H1 (cell line): ENCODE data around the gene HDAC3. TPM values are rescaled to one million over a fixed set of nuclear protein-coding genes. Genes with fewer than 3 reads are reported as not detected.

ENCODE experiments used
- CTCF ChIA-PET: fragments of 300-600 bp; sonication (Branson Sonifier 250); formaldehyde crosslinking; loops from one replicate; lab custom pipeline; 2021; ENCODE audit not compliant: partially characterized antibody; lab: Charles Lee
- POLR2A ChIA-PET: fragments of 300-600 bp; sonication (Branson Sonifier 250); formaldehyde crosslinking; loops from one replicate; lab custom pipeline; 2021; ENCODE audit warnings: inconsistent platforms; ENCODE audit not compliant: partially characterized antibody; lab: Charles Lee
- DNase-seq, 2 experiments: peaks; one replicate each; pipeline versions ENCODE4 v3.0.0 to v3.0.0-alpha.2; 2010 to 2022; ENCODE audit warnings: low spot score in 2 of 2, low read depth in 1 of 2, mixed read lengths in 1 of 2
- FAIRE-seq: peaks from 2 replicates; lab custom pipeline; 2011; peaks lifted over from hg19 to GRCh38; lab: Jason Lieb, UNC
- H2AFZ ChIP-seq: 2 replicates; pipeline ENCODE4 v1.8.1; 2012; ENCODE audit warnings: low read length, inconsistent platforms
- H2AK5ac ChIP-seq: 2 replicates; pipeline ENCODE4 v1.6.1; 2013; ENCODE audit warnings: low read depth, low read length
- H2BK120ac ChIP-seq: replicated peaks from 2 replicates; pipeline ENCODE3; 2013; ENCODE audit warnings: low read depth, low read length, inconsistent platforms
- H2BK12ac ChIP-seq: 2 replicates; pipeline ENCODE4 v1.6.1; 2013; ENCODE audit warnings: low read depth, low read length
- H2BK15ac ChIP-seq: 2 replicates; pipeline ENCODE4 v1.6.1; 2013; ENCODE audit warnings: low read length
- H2BK20ac ChIP-seq: 2 replicates; pipeline ENCODE4 v1.6.1; 2013; ENCODE audit warnings: low read length
- H2BK5ac ChIP-seq: 2 replicates; pipeline ENCODE4 v1.6.1; 2013; ENCODE audit warnings: low read depth, low read length
- H3K14ac ChIP-seq: 2 replicates; pipeline ENCODE4 v1.6.1; 2013; ENCODE audit warnings: inconsistent platforms; ENCODE audit not compliant: insufficient read length
- H3K18ac ChIP-seq: 2 replicates; pipeline ENCODE4 v1.6.1; 2013; ENCODE audit warnings: low read length; ENCODE audit errors: extremely low read depth
- H3K23ac ChIP-seq: 2 replicates; pipeline ENCODE4 v1.6.1; 2013; ENCODE audit warnings: inconsistent platforms; ENCODE audit not compliant: insufficient read length
- H3K23me2 ChIP-seq: 2 replicates; pipeline ENCODE4 v1.6.1; 2013; ENCODE audit warnings: low read depth, low read length
- H3K27ac ChIP-seq: 2 replicates; pipeline ENCODE4 v1.6.1; 2011; ENCODE audit warnings: low read depth, low read length, inconsistent platforms
- H3K27me3 ChIP-seq, 4 experiments: replicated peaks in 1 of 4; 1 replicate in 1 of 4; 2 replicates in 3 of 4; pipeline versions ENCODE4 v1.6.1 to v1.8.1; 2011 to 2013; ENCODE audit warnings: low read length in 3 of 4, mild to moderate bottlenecking in 3 of 4, inconsistent platforms in 2 of 4, mixed read lengths in 2 of 4, moderate library complexity in 1 of 4; ENCODE audit not compliant: control insufficient read depth in 3 of 4, insufficient read depth in 3 of 4; ENCODE audit errors: extremely low read depth in 1 of 4
- H3K36me3 ChIP-seq, 4 experiments: 2 replicates each; pipeline versions ENCODE4 v1.6.1 to v1.8.1; 2011 to 2013; ENCODE audit warnings: mild to moderate bottlenecking in 4 of 4, low read length in 3 of 4, moderate library complexity in 2 of 4, control low read depth in 1 of 4, inconsistent platforms in 1 of 4; ENCODE audit not compliant: insufficient read depth in 4 of 4, control insufficient read depth in 2 of 4
- H3K4ac ChIP-seq: replicated peaks from 2 replicates; pipeline ENCODE3; 2013; ENCODE audit warnings: low read length, low read depth, mixed read lengths, inconsistent platforms; ENCODE audit not compliant: insufficient read length
- H3K4me1 ChIP-seq, 4 experiments: replicated peaks in 1 of 4; 1 replicate in 1 of 4; 2 replicates in 3 of 4; pipeline versions ENCODE4 v1.6.1 to v1.8.1; 2011 to 2013; ENCODE audit warnings: low read length in 3 of 4, inconsistent platforms in 2 of 4, mixed read lengths in 1 of 4; ENCODE audit not compliant: insufficient read depth in 4 of 4, control insufficient read depth in 3 of 4
- H3K4me2 ChIP-seq, 2 experiments: 2 replicates each; pipeline versions ENCODE4 v1.6.1 to v1.8.1; 2011 to 2013; ENCODE audit warnings: low read depth in 2 of 2, low read length in 2 of 2, control low read depth in 1 of 2, inconsistent platforms in 1 of 2, mild to moderate bottlenecking in 1 of 2; ENCODE audit not compliant: insufficient read depth in 1 of 2
- H3K4me3 ChIP-seq, 4 experiments: fragments of 200-600, 300-600 bp in 1 of 4; sonication (generic), shearing (Covaris generic), sonication (Bioruptor Twin) in 1 of 4; 2 replicates each; pipeline versions ENCODE4 v1.5.1 to v1.8.1; 2011 to 2016; ENCODE audit warnings: low read length in 4 of 4, low read depth in 3 of 4, control low read depth in 2 of 4, inconsistent platforms in 2 of 4, mild to moderate bottlenecking in 2 of 4, mixed read lengths in 1 of 4, moderate library complexity in 1 of 4; ENCODE audit not compliant: insufficient read depth in 2 of 4; ENCODE audit errors: extremely low read depth in 1 of 4
- H3K56ac ChIP-seq: replicated peaks from 2 replicates; pipeline ENCODE3; 2013; ENCODE audit warnings: low read depth, mild to moderate bottlenecking, mixed read lengths, low read length, inconsistent platforms; ENCODE audit not compliant: insufficient read length
- H3K79me1 ChIP-seq: 2 replicates; pipeline ENCODE4 v1.6.1; 2013; ENCODE audit warnings: low read depth, low read length, control low read depth
- H3K79me2 ChIP-seq, 2 experiments: 2 replicates each; pipeline versions ENCODE4 v1.6.1 to v1.8.1; 2012 to 2013; ENCODE audit warnings: low read length in 2 of 2, mild to moderate bottlenecking in 2 of 2, inconsistent platforms in 1 of 2; ENCODE audit not compliant: insufficient read depth in 2 of 2, control insufficient read depth in 1 of 2
- H3K9ac ChIP-seq, 4 experiments: replicated peaks in 1 of 4; 1 replicate in 1 of 4; 2 replicates in 3 of 4; pipeline versions ENCODE4 v1.6.1 to v1.8.1; 2011 to 2013; ENCODE audit warnings: low read depth in 3 of 4, low read length in 3 of 4, control low read depth in 2 of 4, mild to moderate bottlenecking in 2 of 4, moderate library complexity in 2 of 4, inconsistent platforms in 1 of 4; ENCODE audit errors: extremely low read depth in 1 of 4
- H3K9me3 ChIP-seq, 2 experiments: 2 replicates each; pipeline versions ENCODE4 v1.6.1 to v1.8.1; 2012 to 2013; ENCODE audit warnings: mild to moderate bottlenecking in 2 of 2, moderate library complexity in 2 of 2, control low read depth in 1 of 2, inconsistent platforms in 1 of 2, low read depth in 1 of 2, low read length in 1 of 2, mixed read lengths in 1 of 2; ENCODE audit not compliant: insufficient read depth in 2 of 2
- H4K20me1 ChIP-seq, 2 experiments: replicated peaks in 1 of 2; 2 replicates each; pipeline versions ENCODE3 to v1.8.1; 2011 to 2013; ENCODE audit warnings: inconsistent platforms in 2 of 2, low read length in 2 of 2, mild to moderate bottlenecking in 1 of 2; ENCODE audit not compliant: insufficient read depth in 2 of 2, control insufficient read depth in 1 of 2
- H4K5ac ChIP-seq: 2 replicates; pipeline ENCODE4 v1.6.1; 2013; ENCODE audit warnings: low read length, low read depth, mixed read lengths, inconsistent platforms; ENCODE audit not compliant: insufficient read length
- H4K8ac ChIP-seq: 2 replicates; pipeline ENCODE4 v1.8.0; 2013; ENCODE audit warnings: mild to moderate bottlenecking, moderate library complexity, low read length, inconsistent platforms; ENCODE audit not compliant: insufficient read depth; ENCODE audit errors: extremely low read depth
- H4K91ac ChIP-seq: replicated peaks from 2 replicates; pipeline ENCODE3; 2013; ENCODE audit warnings: low read length, mixed read lengths, inconsistent platforms; ENCODE audit not compliant: insufficient read length
- CHD2 ChIP-seq: IDR thresholded peaks from 2 replicates; pipeline ENCODE4 v1.6.1; 2012; ENCODE audit warnings: low read length, improper control_type of control experiment
- CTBP2 ChIP-seq: IDR thresholded peaks from 2 replicates; pipeline ENCODE4 v1.7.0; 2011; ENCODE audit warnings: borderline replicate concordance, mild to moderate bottlenecking, moderate library complexity, mixed read lengths, low read length; ENCODE audit not compliant: insufficient read depth, insufficient read length
- EP300 ChIP-seq, 2 experiments: IDR thresholded peaks; 1 replicate in 1 of 2; 2 replicates in 1 of 2; pipeline ENCODE4 v1.6.1; 2011 to 2012; ENCODE audit warnings: low read depth in 2 of 2, low read length in 2 of 2, mild to moderate bottlenecking in 2 of 2, borderline replicate concordance in 1 of 2, inconsistent platforms in 1 of 2, moderate library complexity in 1 of 2
- FOSL1 ChIP-seq: IDR thresholded peaks from 2 replicates; pipeline ENCODE4 v1.6.1; 2011; ENCODE audit warnings: mild to moderate bottlenecking, low read depth, low read length, moderate library complexity; ENCODE audit not compliant: insufficient read depth
- GTF2F1 ChIP-seq: IDR thresholded peaks from 2 replicates; pipeline ENCODE4 v1.6.1; 2012; ENCODE audit warnings: low read depth, low read length, improper control_type of control experiment, borderline replicate concordance
- JUN ChIP-seq: IDR thresholded peaks from 2 replicates; pipeline ENCODE4 v1.6.1; 2011; ENCODE audit warnings: low read depth, mild to moderate bottlenecking, improper control_type of control experiment, low read length
- KDM1A ChIP-seq: fragments of 200-600, 300-600 bp; sonication (generic); IDR thresholded peaks from 2 replicates; pipeline ENCODE4 v1.7.1; 2016; ENCODE audit warnings: mild to moderate bottlenecking, low read length, borderline replicate concordance
- MAFK ChIP-seq: IDR thresholded peaks from 2 replicates; pipeline ENCODE4 v1.6.1; 2012; ENCODE audit warnings: low read depth, mild to moderate bottlenecking, improper control_type of control experiment, low read length
- NRF1 ChIP-seq: IDR thresholded peaks from 2 replicates; pipeline ENCODE4 v1.6.1; 2011; ENCODE audit warnings: mild to moderate bottlenecking, low read depth, low read length, improper control_type of control experiment
- SIN3A ChIP-seq, 2 experiments: IDR thresholded peaks in 1 of 2; conservative IDR thresholded peaks in 1 of 2; 2 replicates each; pipeline ENCODE4 v1.6.1; 2011 to 2012; ENCODE audit warnings: low read length in 2 of 2, improper control_type of control experiment in 1 of 2, low read depth in 1 of 2, mild to moderate bottlenecking in 1 of 2
- SP2 ChIP-seq: IDR thresholded peaks from 2 replicates; pipeline ENCODE4 v1.6.1; 2012; ENCODE audit warnings: mild to moderate bottlenecking, low read length, inconsistent platforms
- TCF12 ChIP-seq: IDR thresholded peaks from 2 replicates; pipeline ENCODE4 v1.6.1; 2011; ENCODE audit warnings: low read depth, mild to moderate bottlenecking, low read length
- YY1 ChIP-seq: IDR thresholded peaks from 2 replicates; pipeline ENCODE4 v1.6.1; 2011; ENCODE audit warnings: low read depth, mild to moderate bottlenecking, low read length
- ZNF274 ChIP-seq: IDR thresholded peaks from 2 replicates; pipeline ENCODE4 v1.7.0; 2012; ENCODE audit warnings: low read length, borderline replicate concordance; ENCODE audit errors: extremely low read depth
- WGBS, 2 experiments: shearing (Covaris generic) in 1 of 2; methylation state at CpG; one replicate each; pipeline versions ENCODE4 v1.1.6 to v1.1.7; 2013 to 2015; ENCODE audit warnings: low lambda C conversion rate in 2 of 2, mixed read lengths in 2 of 2, inconsistent platforms in 1 of 2, low coverage in 1 of 2, missing lambda C conversion rate in 1 of 2; ENCODE audit not compliant: insufficient replicate concordance in 2 of 2, insufficient coverage in 1 of 2, insufficient read length in 1 of 2; ENCODE audit errors: extremely low coverage in 1 of 2, missing lambda C conversion rate in 1 of 2; 5-methylcytosine and 5-hydroxymethylcytosine counted together
- polyA plus RNA-seq, 7 experiments: library from polyadenylated mRNA; depleted of rRNA in 3 of 7; stranded (reverse) in 5 of 7; unstranded in 2 of 7; fragments of >200 nt in 5 of 7; fragments of 200-250 nt in 2 of 7; gene quantifications; 1 replicate in 5 of 7; 2 replicates in 1 of 7; 4 replicates in 1 of 7; pipeline versions ENCODE4 v1.2.1 to v1.2.3, GENCODE V29; 2011 to 2013; ENCODE audit warnings: missing spikeins in 2 of 7, mixed read lengths in 2 of 7
- total RNA-seq: library from RNA; stranded (reverse); fragmentation: NEBNext Ultra II Directional; extraction: Animal tissue kit (Norgen Biotek cat#: 25700); gene quantifications from 2 replicates; pipeline ENCODE4 v1.2.1, GENCODE V29; 2021

The HDAC3 gene
- total and polyA plus RNA-seq, 2 of the 8 experiments (the other 6 are each of a cell fraction or from before 2014, with no cell fraction given): 99.0 to 120 TPM

- peaks cover 0 to 3% of the 10 kb centered on the region in 2 experiments for H4K20me1 ChIP-seq
- H3K23me2 ChIP-seq: no peaks in the 10 kb centered on the region
- no peak overlapping the region for H3K4ac ChIP-seq
- H3K9ac ChIP-seq: no peak overlapping the region
- H3K18ac ChIP-seq: no peak overlapping the region
- no peak overlapping the region for H3K14ac ChIP-seq
- H3K4me2 ChIP-seq: no peak overlapping the region
- H4K8ac ChIP-seq: no peak overlapping the region
- no peaks in the 10 kb centered on the region; the same call in 1 of the 2 replicates for H3K79me1 ChIP-seq
- ChIA-PET POLR2A (interaction anchor here (2.0 kb wide), 1 partner anchor 17 kb away, joined by 7 read pairs; no protein-coding TSS in a partner anchor), CTCF (interaction anchor here (8.8 kb wide), 1 partner anchor 19 kb away, joined by 74 read pairs; no protein-coding TSS in a partner anchor)
- no peak overlapping the region for H2AK5ac ChIP-seq
- H3K56ac ChIP-seq: no peak overlapping the region
- H2AFZ ChIP-seq: no peak overlapping the region
- H2BK120ac ChIP-seq: no peak overlapping the region
- H2BK20ac ChIP-seq: no peak overlapping the region
- H4K91ac ChIP-seq: no peak overlapping the region
- peaks cover 10 to 91% of the 10 kb centered on the region in 2 experiments for H3K79me2 ChIP-seq
- no peaks in the 10 kb centered on the region for H3K27me3 ChIP-seq
- WGBS, 2 experiments: 92% methylated on average over 3 of the region's 3 CpGs; no CpG with 5 or more reads in 1 of the 2 experiments
- H3K36me3 ChIP-seq: no peaks in the 10 kb centered on the region
- H3K27ac ChIP-seq: no peak overlapping the region
- H3K4me1 ChIP-seq: no peaks in the 10 kb centered on the region; a peak in 3 of 7 replicates
- H3K23ac ChIP-seq: no peak overlapping the region
- no peak overlapping the region for H2BK12ac ChIP-seq
- no peak overlapping the region for H2BK5ac ChIP-seq
- no peak overlapping the region for H2BK15ac ChIP-seq
- no peak overlapping the region for H3K4me3 ChIP-seq
- no peak overlapping the region for H4K5ac ChIP-seq
- DNase-seq: no peak
- H3K9me3 ChIP-seq: no peaks in the 10 kb centered on the region
- no peak for FAIRE-seq
- TF ChIP-seq SIN3A (conservative IDR thresholded peaks at IDR 0.05 in 1 of 2, IDR thresholded peaks at IDR 0.05 in 1 of 2; ENCODE audit: low read depth in 1 of 2, low read length in 2 of 2) (no peak), EP300 (IDR thresholded peaks at IDR 0.05; ENCODE audit: borderline replicate concordance in 1 of 2, low read depth in 2 of 2, low read length in 2 of 2) (no peak), TCF12 (no peak), YY1 (no peak), MAFK (no peak), CHD2 (no peak), SP2 (no peak), NRF1 (no peak), JUN (no peak), KDM1A (no peak), CTBP2 (no peak), ZNF274 (no peak), FOSL1 (no peak), GTF2F1 (no peak)
Observed at GRCh38 chr5:141611289-141611688, 25.4 kb downstream of the HDAC3 start.
